Measurements from ENCODE around the gene HMCN2. TPM values are rescaled to one million over a fixed set of nuclear protein-coding genes. Genes with fewer than 3 reads are reported as not detected.

HMCN2 gene
- total RNA-seq, 6 experiments from 2014 or later: under 0.01 to 0.05 (median 0.02) TPM; not detected in 3

- Mint-ChIP-seq H3K4me1 (ENCODE audit: low read depth) (no peaks in the 10 kb centered on the region), H3K9me3 (no peaks in the 10 kb centered on the region), H3K4me3 (no peak overlapping the region), H3K36me3 (ENCODE audit: low read depth) (no peaks in the 10 kb centered on the region), H3K27me3 (ENCODE audit: insufficient read depth) (peaks cover 58% of the 10 kb centered on the region), H3K27ac (no peak overlapping the region)
- no peak for DNase-seq
- TF ChIP-seq CTCF (IDR thresholded peaks at IDR 0.05): no peak
Measured at GRCh38 chr9:130292106-130292505, 26.5 kb downstream of the HMCN2 start.

GRCh38 chr9:130294664-130295063, 29.1 kb downstream of the HMCN2 start:
- Mint-ChIP-seq H3K4me1 (ENCODE audit: low read depth) (no peaks in the 10 kb centered on the region), H3K9me3 (no peaks in the 10 kb centered on the region), H3K27ac (no peak overlapping the region), H3K36me3 (ENCODE audit: low read depth) (no peaks in the 10 kb centered on the region), H3K27me3 (ENCODE audit: insufficient read depth) (peaks cover 41% of the 10 kb centered on the region), H3K4me3 (no peak overlapping the region)
- DNase-seq: no peak
- no peak for TF ChIP-seq CTCF (IDR thresholded peaks at IDR 0.05)

GRCh38 chr9:130295431-130295830, 29.9 kb downstream of the HMCN2 start:
- Mint-ChIP-seq H3K27ac (no peak overlapping the region), H3K4me3 (no peak overlapping the region), H3K4me1 (ENCODE audit: low read depth) (no peaks in the 10 kb centered on the region), H3K36me3 (ENCODE audit: low read depth) (no peaks in the 10 kb centered on the region), H3K27me3 (ENCODE audit: insufficient read depth) (peaks cover 37% of the 10 kb centered on the region), H3K9me3 (no peaks in the 10 kb centered on the region)
- TF ChIP-seq CTCF (IDR thresholded peaks at IDR 0.05): no peak
- DNase-seq: no peak

GRCh38 chr9:130295945-130296782, 30.6 kb downstream of the HMCN2 start:
- no peak for DNase-seq
- H3K27ac Mint-ChIP-seq: no peak overlapping the region
- peaks cover under 1% of the 10 kb centered on the region for H3K4me1 Mint-ChIP-seq (ENCODE audit: low read depth)
- peaks cover 37% of the 10 kb centered on the region for H3K27me3 Mint-ChIP-seq (ENCODE audit: insufficient read depth)
- no peaks in the 10 kb centered on the region for H3K36me3 Mint-ChIP-seq (ENCODE audit: low read depth)
- H3K4me3 Mint-ChIP-seq: no peak overlapping the region
- no peaks in the 10 kb centered on the region for H3K9me3 Mint-ChIP-seq
- TF ChIP-seq CTCF (IDR thresholded peaks at IDR 0.05): no peak

GRCh38 chr9:130296783-130297055, 31.2 kb downstream of the HMCN2 start:
- no peak for DNase-seq
- no peak overlapping the region for H3K27ac Mint-ChIP-seq
- peaks cover 37% of the 10 kb centered on the region for H3K27me3 Mint-ChIP-seq (ENCODE audit: insufficient read depth)
- peaks cover 6% of the 10 kb centered on the region for H3K4me1 Mint-ChIP-seq (ENCODE audit: low read depth)
- no peak for TF ChIP-seq CTCF (IDR thresholded peaks at IDR 0.05)
- H3K4me3 Mint-ChIP-seq: no peak overlapping the region
- H3K9me3 Mint-ChIP-seq: no peaks in the 10 kb centered on the region
- no peaks in the 10 kb centered on the region for H3K36me3 Mint-ChIP-seq (ENCODE audit: low read depth)
